GM21576 (cell line): Measurements from ENCODE around the gene ONECUT2.

Source experiments
- ATAC-seq: cut with Tn5 transposase; IDR thresholded peaks from one replicate; pipeline ENCODE4 v1.9.1; 2021; ENCODE audit warnings: mild to moderate bottlenecking, moderate library complexity; ENCODE audit not compliant: unreplicated experiment

ONECUT2 gene

DNA sequence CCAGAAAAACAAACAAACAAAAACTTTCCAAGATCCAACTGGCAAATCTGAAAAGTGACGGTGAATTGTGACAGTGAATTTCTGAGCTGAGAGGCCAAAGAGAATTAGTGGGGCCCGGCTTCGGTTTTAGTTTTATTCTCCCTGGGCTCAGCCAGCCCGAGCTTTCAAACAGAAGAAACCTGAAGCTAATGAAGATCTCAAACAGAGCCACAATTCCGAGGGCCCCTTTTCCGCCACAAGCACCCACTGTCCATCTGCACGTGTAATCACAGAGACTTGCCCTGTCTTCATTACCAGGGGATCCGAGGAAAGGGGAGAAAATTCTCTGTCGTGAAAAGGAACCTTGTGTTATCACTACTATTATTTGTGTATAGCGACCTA, 4.2 kb upstream of the ONECUT2 start:
- ATAC-seq, result no peak

- no peak for ATAC-seq
Observed at GRCh38 chr18:57431467-57432080, 3.6 kb upstream of the ONECUT2 start.

- no peak for ATAC-seq
Observed at GRCh38 chr18:57432140-57432539, 3.0 kb upstream of the ONECUT2 start.

GRCh38 chr18:57432751-57433400, 2.3 kb upstream of the ONECUT2 start:
- no peak for ATAC-seq

DNA sequence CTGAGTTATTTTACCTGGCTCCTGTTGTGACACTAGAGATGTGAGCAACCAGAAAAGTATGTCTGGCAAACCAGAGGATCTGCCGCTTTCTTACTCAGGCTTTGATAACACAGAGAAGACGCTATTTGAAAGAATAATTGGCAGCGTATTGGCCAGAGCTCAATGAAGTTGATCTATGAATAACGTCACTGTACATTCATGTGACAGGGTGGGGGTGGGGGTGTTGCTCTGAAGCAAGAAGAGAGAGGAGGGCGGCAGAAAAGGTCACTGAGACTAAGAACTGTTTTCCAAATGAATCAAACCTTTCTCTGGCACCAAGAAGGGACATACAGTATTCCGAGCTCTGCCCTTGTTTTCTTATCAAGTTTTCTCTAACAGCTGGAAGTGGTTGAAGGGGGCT, 1.7 kb upstream of the ONECUT2 start:
- ATAC-seq, result no peak

- ATAC-seq, result no peak
Observed at GRCh38 chr18:57433934-57434535, 1.1 kb upstream of the ONECUT2 start.

DNA sequence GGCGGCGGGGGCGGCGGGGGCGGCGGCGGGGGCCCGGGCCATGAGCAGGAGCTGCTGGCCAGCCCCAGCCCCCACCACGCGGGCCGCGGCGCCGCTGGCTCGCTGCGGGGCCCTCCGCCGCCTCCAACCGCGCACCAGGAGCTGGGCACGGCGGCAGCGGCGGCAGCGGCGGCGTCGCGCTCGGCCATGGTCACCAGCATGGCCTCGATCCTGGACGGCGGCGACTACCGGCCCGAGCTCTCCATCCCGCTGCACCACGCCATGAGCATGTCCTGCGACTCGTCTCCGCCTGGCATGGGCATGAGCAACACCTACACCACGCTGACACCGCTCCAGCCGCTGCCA, 644 bp downstream of the ONECUT2 start:
- no peak for ATAC-seq

- no peak for ATAC-seq
Observed at GRCh38 chr18:57436191-57436964, 1.2 kb downstream of the ONECUT2 start.

- no peak for ATAC-seq
Observed at GRCh38 chr18:57436965-57437333, 1.8 kb downstream of the ONECUT2 start.

DNA sequence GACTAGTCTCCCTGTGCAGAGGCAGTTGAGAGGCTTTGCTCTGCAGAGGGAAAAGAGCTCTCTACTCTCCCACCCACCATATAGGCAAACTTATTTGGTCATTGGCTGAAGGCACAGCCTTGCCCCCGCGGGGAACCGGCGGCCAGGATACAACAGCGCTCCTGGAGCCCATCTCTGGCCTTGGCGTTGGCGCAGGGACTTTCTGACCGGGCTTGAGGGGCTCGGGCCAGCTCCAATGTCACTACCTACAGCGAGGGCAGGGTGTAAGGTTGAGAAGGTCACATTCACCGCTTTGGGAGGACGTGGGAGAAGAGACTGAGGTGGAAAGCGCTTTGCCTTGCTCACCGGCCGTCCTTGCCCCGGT, 2.2 kb downstream of the ONECUT2 start:
- no peak for ATAC-seq

DNA sequence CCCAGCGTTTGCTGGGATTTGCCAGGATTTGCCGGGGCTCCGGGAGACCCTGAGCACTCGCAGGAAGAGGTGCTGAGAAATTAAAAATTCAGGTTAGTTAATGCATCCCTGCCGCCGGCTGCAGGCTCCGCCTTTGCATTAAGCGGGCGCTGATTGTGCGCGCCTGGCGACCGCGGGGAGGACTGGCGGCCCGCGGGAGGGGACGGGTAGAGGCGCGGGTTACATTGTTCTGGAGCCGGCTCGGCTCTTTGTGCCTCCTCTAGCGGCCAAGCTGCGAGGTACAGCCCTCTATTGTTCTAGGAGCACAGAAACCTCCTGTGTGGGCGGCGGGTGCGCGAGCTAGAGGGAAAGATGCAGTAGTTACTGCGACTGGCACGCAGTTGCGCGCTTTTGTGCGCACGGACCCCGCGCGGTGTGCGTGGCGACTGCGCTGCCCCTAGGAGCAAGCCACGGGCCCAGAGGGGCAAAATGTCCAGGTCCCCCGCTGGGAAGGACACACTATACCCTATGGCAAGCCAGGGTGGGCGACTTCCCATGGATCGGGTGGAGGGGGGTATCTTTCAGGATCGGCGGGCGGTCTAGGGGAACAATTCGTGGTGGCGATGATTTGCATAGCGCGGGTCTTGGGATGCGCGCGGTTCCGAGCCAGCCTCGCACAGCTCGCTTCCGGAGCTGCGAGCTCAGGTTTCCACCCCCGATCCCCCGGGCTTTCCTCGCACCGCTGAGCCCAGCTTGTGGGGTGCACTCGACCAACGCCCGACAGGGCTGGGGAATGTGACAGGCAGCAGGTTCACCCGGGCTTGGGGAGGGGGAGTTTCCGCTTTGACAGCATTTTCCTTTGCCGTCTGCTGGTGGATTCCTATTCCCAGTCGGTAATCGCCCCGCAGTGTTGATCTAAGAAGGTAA, 2.8 kb downstream of the ONECUT2 start:
- peak; percentile 58 for ATAC-seq

DNA sequence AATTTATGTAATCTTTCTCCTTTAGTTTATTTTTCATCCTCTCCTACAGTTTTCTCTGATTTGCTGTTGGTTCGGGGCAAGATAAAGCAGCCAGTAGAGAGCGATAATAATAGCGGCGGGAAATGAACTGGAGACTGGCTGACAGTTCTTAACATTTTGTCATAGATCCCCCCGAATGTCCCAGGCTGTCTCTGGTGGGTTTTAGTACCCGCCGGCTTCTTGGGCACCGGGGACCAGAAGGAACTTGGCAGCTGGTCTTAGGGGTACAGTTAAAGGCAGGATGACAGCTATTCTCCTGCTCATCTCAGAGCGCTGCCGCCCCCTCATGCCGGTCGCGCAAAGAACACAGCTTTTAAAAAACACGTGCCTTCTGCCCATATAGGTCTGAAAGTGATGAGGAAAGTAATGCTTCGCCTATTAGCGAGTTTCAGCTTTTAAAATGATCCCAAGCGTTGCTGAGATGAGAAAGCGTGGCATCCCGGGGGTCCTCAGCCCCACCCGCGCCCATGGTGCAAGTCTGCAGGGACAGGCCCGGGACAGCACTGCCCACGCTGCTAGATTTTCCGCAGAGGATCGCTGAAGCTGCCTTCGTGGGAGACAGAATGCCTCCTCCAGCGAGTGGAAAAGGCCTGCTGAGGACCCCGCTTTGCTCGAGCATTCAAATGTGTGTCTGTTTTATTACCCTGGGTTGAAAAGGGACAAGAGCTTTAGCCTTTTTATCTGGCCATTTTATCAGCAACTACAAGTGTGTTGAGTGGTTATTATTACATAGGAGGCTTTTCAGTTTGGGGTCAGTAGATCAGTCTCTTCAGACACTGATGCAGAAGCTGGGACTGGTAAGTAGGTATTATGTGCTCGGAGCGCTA, 3.8 kb downstream of the ONECUT2 start:
- no peak for ATAC-seq

GRCh38 chr18:57439609-57439968, 4.4 kb downstream of the ONECUT2 start:
- no peak for ATAC-seq

GRCh38 chr18:57439985-57440330, 4.8 kb downstream of the ONECUT2 start:
- no peak for ATAC-seq

DNA sequence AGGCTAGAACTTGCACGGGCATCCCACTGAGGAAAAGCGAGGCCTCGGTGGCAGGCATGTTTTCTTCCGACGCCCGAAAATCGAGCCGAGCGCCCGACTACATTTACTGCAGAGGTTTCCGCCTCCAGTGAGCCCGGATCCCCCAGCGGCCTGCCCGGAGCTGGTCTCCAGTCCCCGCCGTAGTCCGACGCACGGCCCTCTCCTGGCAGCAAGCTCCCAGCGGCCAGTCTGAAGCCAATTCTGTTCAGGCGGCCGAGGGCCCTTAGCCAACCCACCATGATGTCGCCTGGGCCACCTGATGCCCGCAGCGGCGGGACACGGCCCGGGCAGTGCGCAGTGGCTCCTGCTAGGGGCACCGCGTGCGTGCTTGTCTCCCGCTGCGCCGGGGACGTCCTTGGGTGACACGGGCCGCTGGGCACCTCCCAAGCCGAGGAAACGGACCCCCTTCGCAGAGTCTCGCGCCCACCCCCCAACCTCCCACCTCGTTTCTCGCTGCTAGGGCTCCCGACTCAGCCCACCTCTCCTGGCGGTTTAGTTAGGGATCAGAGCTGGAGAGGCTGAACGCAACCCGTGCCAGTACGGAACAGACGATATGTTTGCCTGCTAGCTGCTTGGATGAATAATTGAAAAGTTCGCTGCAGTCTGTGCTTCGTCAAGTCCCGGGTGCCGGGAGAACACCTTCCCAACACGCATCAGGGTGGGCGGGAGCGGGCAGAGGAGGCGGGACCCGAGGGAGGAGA, 5.3 kb downstream of the ONECUT2 start:
- ATAC-seq, result no peak

DNA sequence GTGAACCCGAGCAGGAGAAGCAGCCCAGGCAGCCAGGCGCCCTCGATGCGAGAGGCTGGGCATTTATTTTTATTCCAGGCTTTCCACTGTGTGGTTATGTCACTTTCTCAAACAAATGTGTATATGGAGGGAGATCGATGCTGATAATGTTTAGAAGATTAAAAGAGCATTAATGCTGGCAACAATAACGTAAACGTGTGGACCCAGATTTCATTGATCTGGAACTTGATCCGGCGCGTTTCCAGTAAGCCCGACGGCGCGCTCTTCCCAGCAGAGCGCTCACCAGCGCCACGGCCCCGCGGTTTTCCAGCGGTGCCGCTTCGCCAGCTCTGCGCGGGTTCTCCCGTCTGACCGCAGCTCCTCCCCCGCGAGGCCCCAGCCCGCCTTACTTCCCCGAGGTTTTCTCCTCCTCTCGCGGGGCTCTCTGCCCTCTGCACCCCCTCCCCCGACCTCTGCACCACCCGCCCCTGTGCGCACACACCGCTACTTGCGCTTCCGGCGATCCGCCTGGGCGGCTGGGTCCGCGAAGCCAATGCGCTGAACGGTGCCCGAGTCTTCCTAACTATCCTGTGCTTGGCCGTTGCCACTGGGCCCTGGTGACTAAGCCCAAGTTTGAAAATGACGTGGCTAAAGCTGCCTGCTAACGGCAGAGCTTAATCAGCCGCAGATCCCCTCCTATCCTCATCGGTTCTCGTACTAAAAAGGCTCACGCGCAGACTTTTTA, 6.1 kb downstream of the ONECUT2 start:
- ATAC-seq, result no peak

DNA sequence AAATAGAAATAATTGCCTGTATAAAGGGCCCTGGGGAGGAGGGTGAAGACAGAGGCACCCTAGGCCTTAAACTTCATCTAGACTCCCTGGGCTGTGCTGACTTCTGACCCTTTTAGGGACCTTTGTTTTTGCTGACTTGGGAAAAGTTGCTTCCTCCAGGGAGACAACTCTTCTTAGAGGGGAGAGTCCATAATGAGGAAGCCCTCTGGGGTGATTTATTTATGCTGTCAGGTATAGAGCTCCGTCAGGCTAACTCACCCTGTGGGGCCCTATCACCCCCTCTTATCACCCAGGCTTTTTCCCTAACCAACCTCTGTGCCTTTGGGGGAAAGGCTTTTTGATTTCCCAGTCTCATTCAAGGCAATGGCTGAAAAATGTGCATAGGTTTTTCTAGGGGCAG, 8.1 kb downstream of the ONECUT2 start:
- ATAC-seq, result no peak

GRCh38 chr18:57443702-57444101, 8.5 kb downstream of the ONECUT2 start:
- no peak for ATAC-seq

- ATAC-seq, result no peak
Observed at GRCh38 chr18:57444301-57444759, 9.2 kb downstream of the ONECUT2 start.
